HepG2 (cell line): ENCODE measurements around the gene CDC23. TPM values are rescaled to one million over a fixed set of nuclear protein-coding genes. Genes with fewer than 3 reads are reported as not detected.

ENCODE experiments used
- HDAC1 ChIP-seq: sonication (generic); formaldehyde crosslinking; IDR thresholded peaks from 2 replicates; pipeline ENCODE4 v1.5.1; 2020; ENCODE audit warnings: mild to moderate bottlenecking, missing genetic modification reagents
- MIXL1 ChIP-seq: IDR thresholded peaks from 2 replicates; pipeline ENCODE4 v1.6.1; 2016
- NFKB2 ChIP-seq: sonication (generic); formaldehyde crosslinking; IDR thresholded peaks from 2 replicates; pipeline ENCODE4 v1.4.0; 2020; ENCODE audit warnings: missing genetic modification reagents, borderline replicate concordance
- NFYB ChIP-seq: sonication (generic); formaldehyde crosslinking; IDR thresholded peaks from 2 replicates; pipeline ENCODE4 v1.4.0; 2020; ENCODE audit warnings: missing genetic modification reagents
- NR2C2 ChIP-seq: sonication (generic); formaldehyde crosslinking; IDR thresholded peaks from 2 replicates; pipeline ENCODE4 v1.4.0; 2020; ENCODE audit warnings: missing genetic modification reagents, mild to moderate bottlenecking, moderate library complexity, borderline replicate concordance
- PAXIP1 ChIP-seq: sonication (generic); formaldehyde crosslinking; conservative IDR thresholded peaks from 2 replicates; pipeline ENCODE4 v1.4.0; 2020; ENCODE audit warnings: mild to moderate bottlenecking, missing genetic modification reagents, moderate library complexity
- SKI ChIP-seq: fragments of 450-650 bp; IDR thresholded peaks from one replicate; pipeline ENCODE4 v1.6.1; 2018; ENCODE audit warnings: mild to moderate bottlenecking; ENCODE audit not compliant: partially characterized antibody
- SRY ChIP-seq: sonication (generic); formaldehyde crosslinking; IDR thresholded peaks from 2 replicates; pipeline ENCODE4 v1.8.0; 2022; ENCODE audit warnings: mild to moderate bottlenecking, missing genetic modification reagents
- ZFP1 ChIP-seq: IDR thresholded peaks from 2 replicates; pipeline ENCODE4 v1.6.1; 2016
- ZHX1 ChIP-seq: sonication (generic); formaldehyde crosslinking; IDR thresholded peaks from 2 replicates; pipeline ENCODE4 v1.8.1; 2022; ENCODE audit warnings: low read depth, mild to moderate bottlenecking, missing genetic modification reagents
- ZNF256 ChIP-seq: sonication (generic); formaldehyde crosslinking; conservative IDR thresholded peaks from 2 replicates; pipeline ENCODE4 v1.4.0; 2020; ENCODE audit warnings: missing genetic modification reagents
- ZNF281 ChIP-seq: sonication (generic); formaldehyde crosslinking; IDR thresholded peaks from 2 replicates; pipeline ENCODE4 v1.4.0; 2020; ENCODE audit warnings: missing genetic modification reagents, borderline replicate concordance
- ZNF292 ChIP-seq: sonication (generic); formaldehyde crosslinking; IDR thresholded peaks from 2 replicates; pipeline ENCODE4 v1.8.1; 2022; ENCODE audit warnings: mild to moderate bottlenecking, low read depth, missing genetic modification reagents, borderline replicate concordance
- ZNF317 ChIP-seq: sonication (generic); formaldehyde crosslinking; IDR thresholded peaks from 2 replicates; pipeline ENCODE4 v1.5.0; 2020; ENCODE audit warnings: mild to moderate bottlenecking, missing genetic modification reagents
- ZNF678 ChIP-seq: sonication (generic); formaldehyde crosslinking; IDR thresholded peaks from 2 replicates; pipeline ENCODE4 v1.4.0; 2020; ENCODE audit warnings: mild to moderate bottlenecking, missing genetic modification reagents
- ZNF737 ChIP-seq: sonication (generic); formaldehyde crosslinking; IDR thresholded peaks from 2 replicates; pipeline ENCODE4 v1.5.0; 2020; ENCODE audit warnings: missing genetic modification reagents, mild to moderate bottlenecking, borderline replicate concordance
- ZNF747 ChIP-seq: sonication (generic); formaldehyde crosslinking; IDR thresholded peaks from 2 replicates; pipeline ENCODE4 v1.8.1; 2023; ENCODE audit warnings: missing genetic modification reagents, mild to moderate bottlenecking, borderline replicate concordance
- ZSCAN9 ChIP-seq: IDR thresholded peaks from 2 replicates; pipeline ENCODE4 v1.6.1; 2016; ENCODE audit warnings: borderline replicate concordance
- polyA plus RNA-seq, 8 experiments: library from polyadenylated mRNA; depleted of rRNA in 3 of 8; stranded (reverse) in 7 of 8; unstranded in 1 of 8; fragments of >200 nt; fragmentation: Illumina TruSeq in 4 of 8; extraction: Trizol in 4 of 8; gene quantifications; 2 replicates each; pipeline versions ENCODE4 v1.2.1 to v1.2.3, GENCODE V29; 2011 to 2016; ENCODE audit warnings: low read depth in 4 of 8, missing spikeins in 1 of 8, mixed read lengths in 1 of 8; ENCODE audit not compliant: insufficient read depth in 1 of 8
- total RNA-seq, 5 experiments: library from RNA; depleted of rRNA; stranded (reverse); fragments of >200 nt; fragmentation: Illumina TruSeq; extraction: Trizol; gene quantifications; 2 replicates each; pipeline ENCODE4 v1.2.3, GENCODE V29; 2016; ENCODE audit warnings: low read depth in 1 of 5

CDC23 gene
- total and polyA plus RNA-seq, 2 of the 13 experiments (the other 11 are each of a cell fraction or from before 2014, with no cell fraction given), result 38.3 to 47.7 TPM

- peak; percentile 47; the same call in 1 of the 2 replicates for TF ChIP-seq NFKB2 (CRISPR knock-in tag)
- no peak for TF ChIP-seq PAXIP1
- TF ChIP-seq ZHX1 (CRISPR knock-in tag), result 0 out of 2 replicates have a peak, but pooled peaks have one; percentile 20
- 0 out of 2 replicates have a peak, but pooled peaks have one; percentile 6 for TF ChIP-seq HDAC1 (CRISPR knock-in tag)
- TF ChIP-seq MIXL1, result no peak
- no peak for TF ChIP-seq SKI
- no peak for TF ChIP-seq NR2C2
- TF ChIP-seq ZNF747 (CRISPR knock-in tag), result no peak
- no peak for TF ChIP-seq ZNF678 (CRISPR knock-in tag)
- no peak for TF ChIP-seq ZSCAN9 (CRISPR knock-in tag)
- no peak for TF ChIP-seq ZNF317
- no peak for TF ChIP-seq ZNF256 (CRISPR knock-in tag)
- no peak for TF ChIP-seq NFYB (CRISPR knock-in tag)
- no peak for TF ChIP-seq ZNF737
- TF ChIP-seq ZNF292 (CRISPR knock-in tag), result peak; percentile 52; the same call in 1 of the 2 replicates
- TF ChIP-seq SRY (CRISPR knock-in tag), result peak; percentile 51; the same call in 1 of the 2 replicates
- TF ChIP-seq ZNF281 (CRISPR knock-in tag), result no peak
- TF ChIP-seq ZFP1 (CRISPR knock-in tag), result no peak
Measured at GRCh38 chr5:138241688-138242571, 28.8 kb upstream of the CDC23 start (continued).
